Keratinocyte (primary cell): ENCODE data around the gene AHRR. TPM values are rescaled to one million over a fixed set of nuclear protein-coding genes. Genes with fewer than 3 reads are reported as not detected.
A peak's percentile ranks its signal among the peaks of the same experiment; 100 is the strongest.

ENCODE experiments used
- DNase-seq: peaks from one replicate; pipeline ENCODE4 v3.0.0-alpha.2; 2011; ENCODE audit warnings: low read depth, missing footprints, low spot score
- FAIRE-seq: peaks from 2 replicates; lab custom pipeline; 2011; peaks lifted over from hg19 to GRCh38; lab: Jason Lieb, UNC
- H2AFZ ChIP-seq: 2 replicates; pipeline ENCODE4 v1.6.0; 2012; ENCODE audit warnings: low read length, control low read depth, inconsistent platforms; ENCODE audit not compliant: control insufficient read depth
- H3K27ac ChIP-seq: 2 replicates; pipeline ENCODE4 v1.5.1; 2011; ENCODE audit warnings: low read length; ENCODE audit not compliant: control insufficient read depth, insufficient read depth
- H3K27me3 ChIP-seq: 3 replicates; pipeline ENCODE4 v1.6.0; 2011; ENCODE audit warnings: low read length; ENCODE audit not compliant: control insufficient read depth, insufficient read depth; ENCODE audit errors: extremely low read depth
- H3K36me3 ChIP-seq, 2 experiments: 2 replicates in 1 of 2; 3 replicates in 1 of 2; pipeline ENCODE4 v1.5.1; 2011; ENCODE audit warnings: low read length in 2 of 2, mild to moderate bottlenecking in 1 of 2; ENCODE audit not compliant: control insufficient read depth in 2 of 2, insufficient read depth in 2 of 2; ENCODE audit errors: extremely low read depth in 1 of 2
- H3K4me1 ChIP-seq: 3 replicates; pipeline ENCODE4 v1.5.1; 2011; ENCODE audit warnings: low read length; ENCODE audit not compliant: control insufficient read depth, insufficient read depth; ENCODE audit errors: extremely low read depth
- H3K4me2 ChIP-seq: 3 replicates; pipeline ENCODE4 v1.6.0; 2011; ENCODE audit warnings: low read depth, low read length; ENCODE audit not compliant: control insufficient read depth, insufficient read depth; ENCODE audit errors: extremely low read depth
- H3K4me3 ChIP-seq, 3 experiments: fragments of 200-600 bp in 1 of 3; sonication (generic) in 1 of 3; 2 replicates in 2 of 3; 3 replicates in 1 of 3; pipeline ENCODE4 v1.5.1; 2011 to 2016; ENCODE audit warnings: low read length in 3 of 3, mild to moderate bottlenecking in 3 of 3, control low read depth in 2 of 3, inconsistent platforms in 1 of 3, low read depth in 1 of 3, mixed read lengths in 1 of 3, mixed run types in 1 of 3, moderate library complexity in 1 of 3; ENCODE audit not compliant: control insufficient read depth in 2 of 3, insufficient read depth in 2 of 3; ENCODE audit errors: extremely low read depth in 1 of 3
- H3K79me2 ChIP-seq: 2 replicates; pipeline ENCODE4 v1.6.0; 2012; ENCODE audit warnings: low read length; ENCODE audit not compliant: control insufficient read depth, insufficient read depth
- H3K9ac ChIP-seq: 3 replicates; pipeline ENCODE4 v1.6.0; 2011; ENCODE audit warnings: low read length; ENCODE audit not compliant: control insufficient read depth, insufficient read depth; ENCODE audit errors: extremely low read depth
- H3K9me1 ChIP-seq: 3 replicates; pipeline ENCODE4 v1.6.0; 2011; ENCODE audit warnings: low read length; ENCODE audit not compliant: control insufficient read depth, insufficient read depth; ENCODE audit errors: extremely low read depth
- H3K9me3 ChIP-seq: 2 replicates; pipeline ENCODE4 v1.5.1; 2012; ENCODE audit warnings: low read depth, low read length; ENCODE audit not compliant: control insufficient read depth
- H4K20me1 ChIP-seq: 3 replicates; pipeline ENCODE4 v1.6.0; 2011; ENCODE audit warnings: low read length; ENCODE audit not compliant: control insufficient read depth, insufficient read depth; ENCODE audit errors: extremely low read depth
- CTCF ChIP-seq, 3 experiments: IDR thresholded peaks in 1 of 3; conservative IDR thresholded peaks in 1 of 3; optimal IDR thresholded peaks in 1 of 3; 2 replicates in 2 of 3; 3 replicates in 1 of 3; pipeline versions ENCODE3 to v1.5.1; 2011; ENCODE audit warnings: low read length in 3 of 3, mild to moderate bottlenecking in 3 of 3, moderate library complexity in 2 of 3, control low read depth in 1 of 3, inconsistent platforms in 1 of 3; ENCODE audit not compliant: insufficient read depth in 2 of 3; ENCODE audit errors: extremely low read depth in 1 of 3
- EZH2 ChIP-seq: IDR thresholded peaks from one replicate; pipeline ENCODE4 v1.6.1; 2012; ENCODE audit warnings: inconsistent platforms, mild to moderate bottlenecking, low read length, moderate library complexity
- dilution Hi-C: fragments of 300-500 bp; cut with MboI; formaldehyde crosslinking; loops from one replicate; pipeline ENCODE4 v1.7.0; 2020; ENCODE audit warnings: low sequenced_read_pairs; ENCODE audit not compliant: extremely low pct_ligation_motif_present
- polyA plus RNA-seq, 5 experiments: library from polyadenylated mRNA; depleted of rRNA in 3 of 5; stranded (reverse) in 3 of 5; stranded (forward) in 1 of 5; unstranded in 1 of 5; fragments of >200 nt; gene quantifications; 1 replicate in 1 of 5; 2 replicates in 3 of 5; 3 replicates in 1 of 5; pipeline versions ENCODE4 v1.2.1 to v1.2.3, GENCODE V29; 2011 to 2012; ENCODE audit warnings: missing spikeins in 2 of 5, low read depth in 1 of 5, low replicate concordance in 1 of 5

Gene AHRR
- polyA plus RNA-seq, 1 donor (not counting 4 experiments of a cell fraction or from before 2014, with no cell fraction given): 0.24 TPM

GRCh38 chr5:390623-391491 lies 69.3 kb downstream of the AHRR start:
- DNase-seq (no peak), FAIRE-seq (no peak)
- Histone ChIP-seq H3K9ac (no peak overlapping the region), H2AFZ (no peak overlapping the region), H3K27ac (no peak overlapping the region), H3K27me3 (peaks cover 21% of the 10 kb centered on the region), H3K9me3 (no peaks in the 10 kb centered on the region), H3K36me3 (no peaks in the 10 kb centered on the region), H3K4me2 (no peak overlapping the region), H3K4me1 (peaks cover 2% of the 10 kb centered on the region), H4K20me1 (no peaks in the 10 kb centered on the region), H3K79me2 (no peaks in the 10 kb centered on the region), H3K9me1 (no peaks in the 10 kb centered on the region), H3K4me3 (no peak overlapping the region)
- dilution Hi-C loops: no loop called here
- TF ChIP-seq CTCF (optimal IDR thresholded peaks at IDR 0.05 in 1 of 3, IDR thresholded peaks at IDR 0.05 in 1 of 3, conservative IDR thresholded peaks at IDR 0.05 in 1 of 3; ENCODE audit: extremely low read depth in 1 of 3, insufficient read depth in 2 of 3, low read length in 3 of 3): no peak
- no peak for TF ChIP-seq EZH2

- H3K27ac ChIP-seq: no peak overlapping the region
- no peaks in the 10 kb centered on the region for H3K79me2 ChIP-seq
- no peak overlapping the region for H3K9ac ChIP-seq
- DNase-seq: no peak
- no peaks in the 10 kb centered on the region for H3K9me3 ChIP-seq
- no peak overlapping the region for H3K4me3 ChIP-seq
- TF ChIP-seq CTCF (optimal IDR thresholded peaks at IDR 0.05 in 1 of 3, IDR thresholded peaks at IDR 0.05 in 1 of 3, conservative IDR thresholded peaks at IDR 0.05 in 1 of 3; ENCODE audit: extremely low read depth in 1 of 3, insufficient read depth in 2 of 3, low read length in 3 of 3): no peak
- peak; percentile 36 for TF ChIP-seq EZH2
- no peak overlapping the region for H3K4me2 ChIP-seq
- H2AFZ ChIP-seq: no peak overlapping the region
- no peaks in the 10 kb centered on the region for H3K9me1 ChIP-seq
- no peaks in the 10 kb centered on the region for H3K4me1 ChIP-seq
- H3K36me3 ChIP-seq: no peaks in the 10 kb centered on the region
- no peak for FAIRE-seq
- dilution Hi-C loops: no loop called here
- H3K27me3 ChIP-seq: peaks cover 16% of the 10 kb centered on the region
- H4K20me1 ChIP-seq: no peaks in the 10 kb centered on the region
Measured at GRCh38 chr5:392431-392988, 71.0 kb downstream of the AHRR start.
